ENCODE data around the gene COX7A2. TPM values are rescaled to one million over a fixed set of nuclear protein-coding genes. Genes with fewer than 3 reads are reported as not detected.

COX7A2 gene
- total RNA-seq, 1 donor: 49.3 TPM

DNA sequence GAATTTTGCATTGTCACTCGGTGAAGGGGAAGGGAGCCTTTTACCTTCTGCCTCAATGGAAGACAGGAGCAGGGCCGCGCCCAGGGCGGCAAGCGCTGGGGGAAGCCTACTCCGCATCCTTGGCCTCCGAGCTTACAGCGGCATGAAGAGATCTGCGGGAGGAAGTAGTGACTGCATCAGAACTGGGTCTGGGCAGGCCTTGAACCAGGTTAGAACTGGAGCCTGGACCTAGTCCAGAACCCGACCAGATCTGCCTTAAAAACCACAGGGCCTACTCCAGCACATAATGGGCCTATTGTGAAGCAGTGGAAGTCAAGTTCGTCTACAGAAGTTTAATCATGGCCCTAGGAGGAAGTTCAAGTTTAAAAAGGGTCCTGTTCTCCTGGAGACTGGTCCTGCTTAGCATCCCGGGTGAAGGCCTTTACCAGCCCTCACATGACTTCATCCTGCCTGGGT lies 40.9 kb downstream of the COX7A2 start:
- no peak for DNase-seq (ENCODE audit: low read depth in 2 of 3, low spot score in 2 of 3)

DNA sequence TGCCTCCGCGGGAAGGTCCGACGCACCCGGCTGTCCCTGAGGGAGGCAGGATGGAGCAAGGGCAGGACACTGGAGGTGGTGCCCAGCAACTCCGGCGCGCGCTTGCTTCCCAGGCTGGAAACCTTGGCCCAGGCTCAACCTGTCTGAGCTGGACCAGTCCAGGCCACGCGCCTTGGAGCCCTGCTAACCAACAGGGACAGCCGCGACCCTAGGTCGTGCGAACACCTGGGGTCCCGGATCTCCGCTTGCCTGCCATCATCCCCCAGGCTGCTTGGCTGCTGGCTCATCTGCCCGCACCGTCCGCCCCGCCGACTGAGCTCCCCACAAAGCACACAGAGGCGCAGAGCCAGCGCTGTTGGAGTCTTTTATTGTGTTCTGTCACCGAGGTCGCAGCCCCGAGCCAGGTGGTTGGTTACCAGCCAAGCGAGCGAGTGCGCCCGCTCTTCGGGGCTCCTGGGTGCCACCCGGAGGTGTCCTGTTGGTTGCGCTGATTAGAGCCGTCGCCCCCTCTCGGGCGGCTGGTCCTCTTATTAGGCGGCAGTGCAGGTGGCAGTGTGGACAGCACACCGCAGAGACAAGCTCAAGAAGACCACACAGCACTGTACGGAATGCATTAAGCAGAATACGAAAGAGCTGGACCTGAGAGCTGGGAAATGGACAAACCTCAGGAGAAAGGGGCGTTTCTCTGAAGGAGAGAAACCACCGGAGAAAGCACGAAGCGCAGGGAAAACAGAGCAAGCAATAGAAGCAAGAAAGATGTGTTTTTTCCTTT lies 41.5 kb downstream of the COX7A2 start:
- peak in 2 of 3 donors; percentile 35 to 36 for DNase-seq (ENCODE audit: low read depth in 2 of 3, low spot score in 2 of 3)

- no peak for DNase-seq (ENCODE audit: low read depth in 2 of 3, low spot score in 2 of 3)
These were observed 42.6 kb downstream of the COX7A2 start for GRCh38 chr6:75201021-75201420.

DNA sequence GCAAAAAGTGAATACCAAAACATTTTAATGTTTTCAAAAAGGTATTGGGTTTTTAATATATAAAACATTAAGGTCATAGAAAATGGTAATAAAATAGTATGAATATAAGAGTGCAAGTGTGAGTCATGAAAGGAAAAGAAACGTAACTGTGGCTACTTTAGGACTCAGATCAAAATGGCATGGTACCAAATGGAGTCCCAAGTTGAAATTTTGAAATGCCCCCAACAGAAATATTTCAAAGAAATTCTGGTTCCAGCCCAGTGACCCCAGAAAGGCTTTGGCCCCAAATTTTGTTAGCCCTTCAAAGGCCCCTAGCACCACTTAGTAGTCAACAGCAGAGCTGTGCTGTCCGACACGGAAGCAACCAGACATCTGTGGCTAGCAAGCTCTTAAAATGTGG lies 43.7 kb downstream of the COX7A2 start:
- DNase-seq (ENCODE audit: low read depth in 2 of 3, low spot score in 2 of 3): no peak

GRCh38 chr6:75196081-75196687 lies 47.4 kb downstream of the COX7A2 start:
- DNase-seq (ENCODE audit: low read depth in 2 of 3, low spot score in 2 of 3): no peak

DNA sequence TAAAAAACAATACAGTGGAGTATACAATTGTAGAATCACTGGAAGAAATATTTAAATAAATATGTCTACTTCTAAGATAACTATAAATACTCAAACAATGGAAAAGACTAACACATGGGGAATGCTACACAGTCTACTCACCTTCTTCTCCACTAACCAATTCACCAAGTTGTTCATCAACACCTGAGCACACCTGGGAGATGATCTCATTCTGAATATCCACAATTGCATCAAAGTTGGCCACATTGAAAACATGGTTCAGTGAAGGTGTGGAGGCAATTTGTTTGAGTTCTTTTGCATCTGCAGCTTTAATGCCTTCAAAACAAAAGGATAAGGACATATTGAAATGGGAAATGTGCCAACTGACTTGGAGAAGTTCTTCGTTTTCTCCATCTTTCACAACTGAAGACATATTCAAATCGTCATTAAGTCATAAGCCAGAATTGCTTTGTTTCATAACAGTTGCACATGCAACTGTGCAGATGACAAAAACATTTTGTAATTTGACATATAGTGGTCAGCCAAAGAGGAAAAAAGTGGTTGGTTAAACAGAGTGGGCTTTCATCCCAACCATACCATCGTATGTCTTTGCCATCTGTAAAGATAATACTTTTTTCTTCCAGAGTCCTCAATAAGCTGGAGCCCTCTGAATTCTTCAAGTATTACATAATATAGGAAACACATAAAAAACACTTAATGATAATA lies 55.2 kb downstream of the COX7A2 start:
- no peak for DNase-seq (ENCODE audit: low read depth in 2 of 3, low spot score in 2 of 3)

Other genes with a start within 250 kb of the COX7A2 start
- under 0.01 TPM for gene COL12A1, start 37.7 kb downstream of the COX7A2 start, total RNA-seq
- gene TMEM30A, start 41.0 kb upstream of the COX7A2 start, total RNA-seq: 24.2 TPM
- under 0.01 TPM for gene FILIP1, start 250.0 kb upstream of the COX7A2 start, total RNA-seq

Measured in hematopoietic multipotent progenitor cell (in vitro differentiated cells).